ENCODE results near the gene HSP90AB1. TPM values are rescaled to one million over a fixed set of nuclear protein-coding genes. Genes with fewer than 3 reads are reported as not detected.

The HSP90AB1 gene
- total RNA-seq, 1 donor from 2014 or later: 396 TPM

GRCh38 chr6:44250718-44251123 is 3.8 kb downstream of the HSP90AB1 start:
- no peak for FAIRE-seq
- DNase-seq (ENCODE audit: low read depth): no peak
- no peaks in the 10 kb centered on the region for H3K27me3 ChIP-seq (ENCODE audit: control insufficient read depth, insufficient read depth, low read length)
- no peak overlapping the region for H3K4me3 ChIP-seq (ENCODE audit: low read depth, low read length)
- peaks cover 34% of the 10 kb centered on the region for H3K36me3 ChIP-seq (ENCODE audit: control insufficient read depth, insufficient read depth, low read length)
- TF ChIP-seq CTCF (IDR thresholded peaks at IDR 0.05; ENCODE audit: insufficient read depth, low read length, severe bottlenecking): no peak

GRCh38 chr6:44251576-44252524 is 4.9 kb downstream of the HSP90AB1 start:
- no peak for DNase-seq (ENCODE audit: low read depth)
- Histone ChIP-seq H3K27me3 (ENCODE audit: control insufficient read depth, insufficient read depth, low read length) (no peaks in the 10 kb centered on the region), H3K4me3 (ENCODE audit: low read depth, low read length) (no peak overlapping the region), H3K36me3 (ENCODE audit: control insufficient read depth, insufficient read depth, low read length) (peaks cover 34% of the 10 kb centered on the region)
- FAIRE-seq: no peak
- TF ChIP-seq CTCF (IDR thresholded peaks at IDR 0.05; ENCODE audit: insufficient read depth, low read length, severe bottlenecking): no peak

- Histone ChIP-seq H3K4me3 (ENCODE audit: low read depth, low read length) (no peak overlapping the region), H3K36me3 (ENCODE audit: control insufficient read depth, insufficient read depth, low read length) (peaks cover 34% of the 10 kb centered on the region), H3K27me3 (ENCODE audit: control insufficient read depth, insufficient read depth, low read length) (no peaks in the 10 kb centered on the region)
- TF ChIP-seq CTCF (IDR thresholded peaks at IDR 0.05; ENCODE audit: insufficient read depth, low read length, severe bottlenecking): peak; percentile 60
- DNase-seq (ENCODE audit: low read depth) (no peak), FAIRE-seq (no peak)
Measured at GRCh38 chr6:44253307-44254101, 6.6 kb downstream of the HSP90AB1 start.

GRCh38 chr6:44254191-44255104 is 7.5 kb downstream of the HSP90AB1 start:
- H3K36me3 ChIP-seq (ENCODE audit: control insufficient read depth, insufficient read depth, low read length): peaks cover 33% of the 10 kb centered on the region

More at GRCh38 chr6:44254191-44255104, 7.5 kb downstream of the HSP90AB1 start:
- DNase-seq (ENCODE audit: low read depth) (no peak), FAIRE-seq (no peak)
- Histone ChIP-seq H3K27me3 (ENCODE audit: control insufficient read depth, insufficient read depth, low read length) (no peaks in the 10 kb centered on the region), H3K4me3 (ENCODE audit: low read depth, low read length) (no peak overlapping the region)
- TF ChIP-seq CTCF (IDR thresholded peaks at IDR 0.05; ENCODE audit: insufficient read depth, low read length, severe bottlenecking): no peak

Data from bronchial epithelial cell (primary cell).